Gastrocnemius medialis (tissue), 4 donors: ENCODE measurements around the gene MTMR11.

Source experiments
- POLR2A ChIP-seq, 2 donors: fragments of 450-650 bp; IDR thresholded peaks; one replicate each; pipeline ENCODE4 v1.6.1; 2017; ENCODE audit warnings: antibody characterized with exemption in 2 of 2, mild to moderate bottlenecking in 2 of 2, moderate library complexity in 2 of 2
- TF ChIP-seq, protein P1 (sequence below), 5 experiments: fragments of 450-650 bp in 3 of 5; fragments of 200-600 bp in 2 of 5; sonication (generic) in 2 of 5; IDR thresholded peaks in 4 of 5; conservative IDR thresholded peaks in 1 of 5; 1 replicate in 4 of 5; 2 replicates in 1 of 5; pipeline ENCODE4 v1.5.1; 2016 to 2019; ENCODE audit warnings: antibody characterized with exemption in 5 of 5, mild to moderate bottlenecking in 3 of 5, moderate library complexity in 3 of 5

DNA sequence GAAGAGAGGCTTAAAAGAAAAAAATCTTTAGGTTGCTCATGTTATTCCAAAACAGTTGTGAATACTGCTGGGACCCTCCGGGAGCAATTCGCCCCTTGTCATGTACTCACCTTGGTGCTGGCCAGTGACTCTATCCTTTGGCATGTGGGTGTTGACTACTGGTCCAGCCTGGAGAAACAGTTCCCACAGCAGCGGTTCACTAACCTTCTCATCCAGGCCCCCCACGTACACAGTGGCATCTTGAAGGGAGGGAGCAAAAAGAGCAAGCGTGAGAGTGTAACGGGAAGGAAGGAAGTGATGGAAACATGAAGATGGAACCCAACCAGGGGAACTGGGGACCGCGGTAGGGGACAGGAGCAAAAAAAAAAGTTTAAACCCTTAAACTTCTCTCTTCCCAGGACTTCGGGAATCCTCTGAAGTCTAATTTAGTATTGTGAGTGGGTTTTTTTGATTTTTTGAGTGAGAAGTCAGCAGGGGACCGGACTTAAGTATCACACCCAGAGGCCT is 9.6 kb downstream of the MTMR11 start:
- TF ChIP-seq, protein P1, sequence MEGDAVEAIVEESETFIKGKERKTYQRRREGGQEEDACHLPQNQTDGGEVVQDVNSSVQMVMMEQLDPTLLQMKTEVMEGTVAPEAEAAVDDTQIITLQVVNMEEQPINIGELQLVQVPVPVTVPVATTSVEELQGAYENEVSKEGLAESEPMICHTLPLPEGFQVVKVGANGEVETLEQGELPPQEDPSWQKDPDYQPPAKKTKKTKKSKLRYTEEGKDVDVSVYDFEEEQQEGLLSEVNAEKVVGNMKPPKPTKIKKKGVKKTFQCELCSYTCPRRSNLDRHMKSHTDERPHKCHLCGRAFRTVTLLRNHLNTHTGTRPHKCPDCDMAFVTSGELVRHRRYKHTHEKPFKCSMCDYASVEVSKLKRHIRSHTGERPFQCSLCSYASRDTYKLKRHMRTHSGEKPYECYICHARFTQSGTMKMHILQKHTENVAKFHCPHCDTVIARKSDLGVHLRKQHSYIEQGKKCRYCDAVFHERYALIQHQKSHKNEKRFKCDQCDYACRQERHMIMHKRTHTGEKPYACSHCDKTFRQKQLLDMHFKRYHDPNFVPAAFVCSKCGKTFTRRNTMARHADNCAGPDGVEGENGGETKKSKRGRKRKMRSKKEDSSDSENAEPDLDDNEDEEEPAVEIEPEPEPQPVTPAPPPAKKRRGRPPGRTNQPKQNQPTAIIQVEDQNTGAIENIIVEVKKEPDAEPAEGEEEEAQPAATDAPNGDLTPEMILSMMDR (IDR thresholded peaks at IDR 0.05 in 4 of 5, conservative IDR thresholded peaks at IDR 0.05 in 1 of 5) = no peak
- TF ChIP-seq POLR2A (IDR thresholded peaks at IDR 0.05) = no peak
